Liver (tissue), 9 donors: Measurements from ENCODE around the gene ALOX15. TPM values are rescaled to one million over a fixed set of nuclear protein-coding genes. Genes with fewer than 3 reads are reported as not detected.

Experiments
- DNase-seq: peaks from one replicate; pipeline ENCODE4 v3.0.0-alpha.2; 2017; ENCODE audit warnings: low spot score
- H3K27ac ChIP-seq, 2 donors: one replicate each; pipeline ENCODE4 v1.7.0; 2013; ENCODE audit warnings: inconsistent platforms in 2 of 2, low read length in 2 of 2, control low read depth in 1 of 2, low read depth in 1 of 2, mild to moderate bottlenecking in 1 of 2
- H3K27me3 ChIP-seq, 4 donors: one replicate each; pipeline versions ENCODE4 v1.6.1 to v1.7.0; 2013; ENCODE audit warnings: low read length in 3 of 4, inconsistent platforms in 1 of 4, mild to moderate bottlenecking in 1 of 4, moderate library complexity in 1 of 4; ENCODE audit not compliant: control insufficient read depth in 4 of 4, insufficient read depth in 4 of 4
- H3K36me3 ChIP-seq, 4 donors: one replicate each; pipeline versions ENCODE4 v1.6.1 to v1.7.0; 2013; ENCODE audit warnings: low read length in 3 of 4, mild to moderate bottlenecking in 3 of 4, low read depth in 1 of 4, moderate library complexity in 1 of 4; ENCODE audit not compliant: control insufficient read depth in 4 of 4, insufficient read depth in 3 of 4
- H3K4me1 ChIP-seq, 4 donors: one replicate each; pipeline versions ENCODE4 v1.6.1 to v1.7.0; 2013; ENCODE audit warnings: low read length in 3 of 4, mild to moderate bottlenecking in 3 of 4, moderate library complexity in 1 of 4; ENCODE audit not compliant: control insufficient read depth in 4 of 4, insufficient read depth in 4 of 4
- H3K4me3 ChIP-seq, 3 donors: one replicate each; pipeline versions ENCODE4 v1.6.1 to v1.7.0; 2013; ENCODE audit warnings: low read length in 3 of 3, control low read depth in 1 of 3, low read depth in 1 of 3, mild to moderate bottlenecking in 1 of 3
- H3K9ac ChIP-seq, 2 donors: one replicate each; pipeline ENCODE4 v1.7.0; 2013; ENCODE audit warnings: low read length in 2 of 2, mild to moderate bottlenecking in 2 of 2, moderate library complexity in 2 of 2, control low read depth in 1 of 2, low read depth in 1 of 2
- H3K9me3 ChIP-seq, 4 donors: one replicate each; pipeline versions ENCODE4 v1.6.1 to v1.7.0; 2013; ENCODE audit warnings: low read length in 3 of 4; ENCODE audit not compliant: control insufficient read depth in 4 of 4
- EGR1 ChIP-seq, 2 donors: IDR thresholded peaks; 2 replicates each; pipeline ENCODE4 v1.6.1; 2016 to 2018; ENCODE audit warnings: antibody characterized with exemption in 2 of 2, low read depth in 2 of 2
- FOXA1 ChIP-seq: IDR thresholded peaks from 2 replicates; pipeline ENCODE4 v1.6.1; 2016; ENCODE audit warnings: antibody characterized with exemption
- GABPA ChIP-seq, 2 donors: IDR thresholded peaks in 1 of 2; conservative IDR thresholded peaks in 1 of 2; 2 replicates each; pipeline ENCODE4 v1.6.1; 2016; ENCODE audit warnings: antibody characterized with exemption in 2 of 2, mild to moderate bottlenecking in 1 of 2, moderate library complexity in 1 of 2
- HNF4G ChIP-seq: IDR thresholded peaks from 2 replicates; pipeline ENCODE4 v1.6.1; 2016; ENCODE audit warnings: antibody characterized with exemption
- JUND ChIP-seq, 2 donors: IDR thresholded peaks; 2 replicates each; pipeline ENCODE4 v1.6.1; 2016; ENCODE audit warnings: antibody characterized with exemption in 2 of 2
- NR2F2 ChIP-seq: IDR thresholded peaks from 2 replicates; pipeline ENCODE4 v1.6.1; 2016; ENCODE audit warnings: antibody characterized with exemption
- RXRA ChIP-seq, 2 donors: IDR thresholded peaks; 2 replicates each; pipeline ENCODE4 v1.6.1; 2017 to 2018; ENCODE audit warnings: antibody characterized with exemption in 2 of 2, mild to moderate bottlenecking in 1 of 2
- SP1 ChIP-seq: IDR thresholded peaks from 2 replicates; pipeline ENCODE4 v1.6.1; 2018; ENCODE audit warnings: antibody characterized with exemption, mild to moderate bottlenecking
- TAF1 ChIP-seq: conservative IDR thresholded peaks from 2 replicates; pipeline ENCODE4 v1.6.1; 2016; ENCODE audit warnings: antibody characterized with exemption, mild to moderate bottlenecking
- YY1 ChIP-seq: IDR thresholded peaks from 2 replicates; pipeline ENCODE4 v1.6.1; 2016; ENCODE audit warnings: antibody characterized with exemption, mild to moderate bottlenecking
- WGBS: extraction: QIAGEN DNeasy Blood & Tissue Kit; methylation state at CpG from one replicate; pipeline ENCODE4 v1.1.7; 2013; 5-methylcytosine and 5-hydroxymethylcytosine counted together
- polyA plus RNA-seq, 2 donors: library from polyadenylated mRNA; stranded (reverse) in 1 of 2; unstranded in 1 of 2; fragments of 200-250 nt in 1 of 2; fragments of >200 nt in 1 of 2; fragmentation: Nextera tagmentation in 1 of 2; extraction: Ambion mirVana in 1 of 2; gene quantifications; one replicate each; pipeline versions ENCODE4 v1.2.1 to v1.2.3, GENCODE V29; 2013 to 2015
- total RNA-seq, 2 donors: library from RNA; depleted of rRNA; stranded (reverse); fragments of >200 nt; gene quantifications; one replicate each; pipeline ENCODE4 v1.2.3, GENCODE V29; 2014
- TF ChIP-seq, protein P1 (sequence below): IDR thresholded peaks from 2 replicates; pipeline ENCODE4 v1.6.1; 2016; ENCODE audit warnings: antibody characterized with exemption
- TF ChIP-seq, protein P2 (sequence below): IDR thresholded peaks from 2 replicates; pipeline ENCODE4 v1.6.1; 2016; ENCODE audit warnings: antibody characterized with exemption
- TF ChIP-seq, protein P3 (sequence below): fragments of 150-350 bp; IDR thresholded peaks from 2 replicates; pipeline ENCODE4 v1.5.1; 2017; ENCODE audit warnings: improper control_type of control experiment, low read depth, low read length; ENCODE audit not compliant: missing input control
- TF ChIP-seq, protein P4 (sequence below): IDR thresholded peaks from 2 replicates; pipeline ENCODE4 v1.6.1; 2016; ENCODE audit warnings: antibody characterized with exemption, mild to moderate bottlenecking
- donor health status: healthy.
- donor health status: healthy.
- donor health status: healthy.
- donor health status: healthy.
- donor health status: healthy.

The ALOX15 gene, protein sequence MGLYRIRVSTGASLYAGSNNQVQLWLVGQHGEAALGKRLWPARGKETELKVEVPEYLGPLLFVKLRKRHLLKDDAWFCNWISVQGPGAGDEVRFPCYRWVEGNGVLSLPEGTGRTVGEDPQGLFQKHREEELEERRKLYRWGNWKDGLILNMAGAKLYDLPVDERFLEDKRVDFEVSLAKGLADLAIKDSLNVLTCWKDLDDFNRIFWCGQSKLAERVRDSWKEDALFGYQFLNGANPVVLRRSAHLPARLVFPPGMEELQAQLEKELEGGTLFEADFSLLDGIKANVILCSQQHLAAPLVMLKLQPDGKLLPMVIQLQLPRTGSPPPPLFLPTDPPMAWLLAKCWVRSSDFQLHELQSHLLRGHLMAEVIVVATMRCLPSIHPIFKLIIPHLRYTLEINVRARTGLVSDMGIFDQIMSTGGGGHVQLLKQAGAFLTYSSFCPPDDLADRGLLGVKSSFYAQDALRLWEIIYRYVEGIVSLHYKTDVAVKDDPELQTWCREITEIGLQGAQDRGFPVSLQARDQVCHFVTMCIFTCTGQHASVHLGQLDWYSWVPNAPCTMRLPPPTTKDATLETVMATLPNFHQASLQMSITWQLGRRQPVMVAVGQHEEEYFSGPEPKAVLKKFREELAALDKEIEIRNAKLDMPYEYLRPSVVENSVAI
- total RNA-seq = 1 to 10 TPM in 1 of 2 donors, not detected in 1; 1.7 TPM
- polyA plus RNA-seq = under 1 TPM in 1 of 2 donors, not detected in 1; 0.03 TPM

DNA sequence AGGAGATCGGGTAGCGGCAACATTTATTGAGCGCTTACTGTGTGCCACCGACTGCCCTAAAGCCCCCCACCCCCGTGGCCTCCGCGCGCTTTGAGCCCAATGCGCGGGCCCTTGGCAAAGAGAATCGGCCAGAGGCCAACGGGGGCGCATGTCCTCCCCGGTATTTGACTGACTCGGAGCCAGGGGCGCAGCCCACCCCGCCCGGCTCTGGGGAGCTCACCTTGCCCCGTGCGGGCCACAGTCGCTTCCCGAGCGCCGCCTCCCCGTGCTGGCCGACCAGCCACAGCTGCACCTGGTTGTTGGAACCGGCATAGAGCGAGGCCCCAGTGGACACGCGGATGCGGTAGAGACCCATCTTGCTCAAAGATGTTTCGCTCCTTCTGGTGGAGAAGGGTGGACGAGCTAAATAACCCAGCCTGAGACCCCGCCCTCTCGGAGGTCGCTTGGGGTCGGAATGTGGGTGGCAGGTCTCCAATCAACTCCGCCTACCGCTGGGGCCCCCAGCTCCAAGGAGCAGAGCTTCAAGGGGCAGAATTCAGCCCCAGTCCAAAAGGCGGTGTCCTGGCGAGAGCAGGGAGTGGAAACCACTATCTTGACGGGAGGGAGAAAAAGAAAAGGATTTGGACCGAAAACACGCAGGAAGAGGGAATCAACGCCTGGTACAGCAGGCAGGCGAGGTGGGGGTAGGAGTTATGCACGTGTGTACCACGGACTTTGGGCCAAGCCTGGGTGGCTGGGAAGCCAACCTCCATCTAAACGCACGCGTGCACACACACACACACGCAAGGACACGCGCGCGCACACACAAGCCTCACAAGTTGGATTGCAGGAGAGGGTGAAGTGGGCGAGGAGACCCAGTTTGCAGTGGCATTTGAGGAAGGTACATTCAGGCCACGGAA is at the start of gene ALOX15:
ALOX15 (minus strand) TSS at position 382 of the 899 bp plus-strand sequence; CDS start at position 355, 27 bp downstream.
- no peak within 1 kb of the TSS for H3K9ac ChIP-seq
- H3K27me3 ChIP-seq = peaks cover 2 to 12% (median 11%) of the 10 kb centered on the region in 4 donors
- peaks cover 4 to 18% (median 6%) of the 10 kb centered on the region in 4 donors for H3K4me1 ChIP-seq
- 11% methylated on average over 58 of the region's 58 CpGs for WGBS
- no peak within 1 kb of the TSS for H3K27ac ChIP-seq
- H3K4me3 ChIP-seq = no peak within 1 kb of the TSS
- H3K9me3 ChIP-seq = no peaks in the 10 kb centered on the region
- TF ChIP-seq NR2F2 (no peak), YY1 (no peak), GABPA (IDR thresholded peaks at IDR 0.05 in 1 of 2, conservative IDR thresholded peaks at IDR 0.05 in 1 of 2) (no peak), TAF1 (no peak), SP1 (no peak), RXRA (IDR thresholded peaks at IDR 0.05) (no peak), HNF4G (no peak), EGR1 (IDR thresholded peaks at IDR 0.05; ENCODE audit: low read depth in 2 of 2) (no peak), JUND (IDR thresholded peaks at IDR 0.05) (no peak), FOXA1 (no peak)
- TF ChIP-seq, protein P1, sequence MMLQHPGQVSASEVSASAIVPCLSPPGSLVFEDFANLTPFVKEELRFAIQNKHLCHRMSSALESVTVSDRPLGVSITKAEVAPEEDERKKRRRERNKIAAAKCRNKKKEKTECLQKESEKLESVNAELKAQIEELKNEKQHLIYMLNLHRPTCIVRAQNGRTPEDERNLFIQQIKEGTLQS = no peak
- TF ChIP-seq, protein P2, sequence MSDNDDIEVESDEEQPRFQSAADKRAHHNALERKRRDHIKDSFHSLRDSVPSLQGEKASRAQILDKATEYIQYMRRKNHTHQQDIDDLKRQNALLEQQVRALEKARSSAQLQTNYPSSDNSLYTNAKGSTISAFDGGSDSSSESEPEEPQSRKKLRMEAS = no peak
- TF ChIP-seq, protein P3, sequence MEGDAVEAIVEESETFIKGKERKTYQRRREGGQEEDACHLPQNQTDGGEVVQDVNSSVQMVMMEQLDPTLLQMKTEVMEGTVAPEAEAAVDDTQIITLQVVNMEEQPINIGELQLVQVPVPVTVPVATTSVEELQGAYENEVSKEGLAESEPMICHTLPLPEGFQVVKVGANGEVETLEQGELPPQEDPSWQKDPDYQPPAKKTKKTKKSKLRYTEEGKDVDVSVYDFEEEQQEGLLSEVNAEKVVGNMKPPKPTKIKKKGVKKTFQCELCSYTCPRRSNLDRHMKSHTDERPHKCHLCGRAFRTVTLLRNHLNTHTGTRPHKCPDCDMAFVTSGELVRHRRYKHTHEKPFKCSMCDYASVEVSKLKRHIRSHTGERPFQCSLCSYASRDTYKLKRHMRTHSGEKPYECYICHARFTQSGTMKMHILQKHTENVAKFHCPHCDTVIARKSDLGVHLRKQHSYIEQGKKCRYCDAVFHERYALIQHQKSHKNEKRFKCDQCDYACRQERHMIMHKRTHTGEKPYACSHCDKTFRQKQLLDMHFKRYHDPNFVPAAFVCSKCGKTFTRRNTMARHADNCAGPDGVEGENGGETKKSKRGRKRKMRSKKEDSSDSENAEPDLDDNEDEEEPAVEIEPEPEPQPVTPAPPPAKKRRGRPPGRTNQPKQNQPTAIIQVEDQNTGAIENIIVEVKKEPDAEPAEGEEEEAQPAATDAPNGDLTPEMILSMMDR = no peak
- TF ChIP-seq, protein P4, sequence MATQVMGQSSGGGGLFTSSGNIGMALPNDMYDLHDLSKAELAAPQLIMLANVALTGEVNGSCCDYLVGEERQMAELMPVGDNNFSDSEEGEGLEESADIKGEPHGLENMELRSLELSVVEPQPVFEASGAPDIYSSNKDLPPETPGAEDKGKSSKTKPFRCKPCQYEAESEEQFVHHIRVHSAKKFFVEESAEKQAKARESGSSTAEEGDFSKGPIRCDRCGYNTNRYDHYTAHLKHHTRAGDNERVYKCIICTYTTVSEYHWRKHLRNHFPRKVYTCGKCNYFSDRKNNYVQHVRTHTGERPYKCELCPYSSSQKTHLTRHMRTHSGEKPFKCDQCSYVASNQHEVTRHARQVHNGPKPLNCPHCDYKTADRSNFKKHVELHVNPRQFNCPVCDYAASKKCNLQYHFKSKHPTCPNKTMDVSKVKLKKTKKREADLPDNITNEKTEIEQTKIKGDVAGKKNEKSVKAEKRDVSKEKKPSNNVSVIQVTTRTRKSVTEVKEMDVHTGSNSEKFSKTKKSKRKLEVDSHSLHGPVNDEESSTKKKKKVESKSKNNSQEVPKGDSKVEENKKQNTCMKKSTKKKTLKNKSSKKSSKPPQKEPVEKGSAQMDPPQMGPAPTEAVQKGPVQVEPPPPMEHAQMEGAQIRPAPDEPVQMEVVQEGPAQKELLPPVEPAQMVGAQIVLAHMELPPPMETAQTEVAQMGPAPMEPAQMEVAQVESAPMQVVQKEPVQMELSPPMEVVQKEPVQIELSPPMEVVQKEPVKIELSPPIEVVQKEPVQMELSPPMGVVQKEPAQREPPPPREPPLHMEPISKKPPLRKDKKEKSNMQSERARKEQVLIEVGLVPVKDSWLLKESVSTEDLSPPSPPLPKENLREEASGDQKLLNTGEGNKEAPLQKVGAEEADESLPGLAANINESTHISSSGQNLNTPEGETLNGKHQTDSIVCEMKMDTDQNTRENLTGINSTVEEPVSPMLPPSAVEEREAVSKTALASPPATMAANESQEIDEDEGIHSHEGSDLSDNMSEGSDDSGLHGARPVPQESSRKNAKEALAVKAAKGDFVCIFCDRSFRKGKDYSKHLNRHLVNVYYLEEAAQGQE = no peak
- DNase-seq = no peak
- H3K36me3 ChIP-seq = no peaks in the 10 kb centered on the region
